HuH-7 (cell line): ENCODE measurements around the gene C11orf52.

Source experiments
- DNase-seq: peaks from one replicate; pipeline ENCODE4 v3.0.0; 2011; ENCODE audit warnings: low spot score

C11orf52 gene

GRCh38 chr11:111939836-111940604, 21.3 kb downstream of the C11orf52 start:
- no peak for DNase-seq

- DNase-seq, result no peak
These were observed 23.2 kb downstream of the C11orf52 start for GRCh38 chr11:111941963-111942362.

GRCh38 chr11:111942829-111943228, 24.1 kb downstream of the C11orf52 start:
- DNase-seq, result no peak

- DNase-seq, result no peak
These were observed 25.4 kb downstream of the C11orf52 start for GRCh38 chr11:111944139-111944538.

- no peak for DNase-seq
These were observed 25.9 kb downstream of the C11orf52 start for GRCh38 chr11:111944651-111945051.

GRCh38 chr11:111945198-111945597, 26.5 kb downstream of the C11orf52 start:
- DNase-seq, result no peak

- no peak for DNase-seq
These were observed 27.8 kb downstream of the C11orf52 start for GRCh38 chr11:111946499-111946898.

- no peak for DNase-seq
These were observed 28.4 kb downstream of the C11orf52 start for GRCh38 chr11:111947143-111947542.

GRCh38 chr11:111949519-111950426, 31.1 kb downstream of the C11orf52 start:
- DNase-seq, result no peak

- DNase-seq, result no peak
These were observed 32.9 kb downstream of the C11orf52 start for GRCh38 chr11:111951565-111951964.

- no peak for DNase-seq
These were observed 35.4 kb downstream of the C11orf52 start for GRCh38 chr11:111954154-111954553.

- DNase-seq, result no peak
These were observed 39.1 kb downstream of the C11orf52 start for GRCh38 chr11:111957663-111958444.

GRCh38 chr11:111960916-111961315, 42.2 kb downstream of the C11orf52 start:
- DNase-seq, result no peak

GRCh38 chr11:111961389-111962300, 42.9 kb downstream of the C11orf52 start:
- no peak for DNase-seq

- no peak for DNase-seq
These were observed 45.2 kb downstream of the C11orf52 start for GRCh38 chr11:111963931-111964340.

GRCh38 chr11:111966678-111967077, 48.0 kb downstream of the C11orf52 start:
- DNase-seq, result no peak

- no peak for DNase-seq
These were observed 48.9 kb downstream of the C11orf52 start for GRCh38 chr11:111967649-111968048.

- DNase-seq, result no peak
These were observed 50.6 kb downstream of the C11orf52 start for GRCh38 chr11:111969344-111969743.

- no peak for DNase-seq
These were observed 55.7 kb downstream of the C11orf52 start for GRCh38 chr11:111974446-111974845.

GRCh38 chr11:111975076-111975806, 56.5 kb downstream of the C11orf52 start:
- no peak for DNase-seq
